Transverse colon (tissue), 4 donors: ENCODE data around the gene OR4C11. TPM values are rescaled to one million over a fixed set of nuclear protein-coding genes. Genes with fewer than 3 reads are reported as not detected.

ENCODE experiments used
- DNase-seq: peaks from one replicate; pipeline ENCODE4 v3.0.0-alpha.2; 2019
- H3K27ac ChIP-seq, 4 donors: fragments of 200-600 bp; sonication (generic); 2 replicates each; pipeline ENCODE4 v1.5.1; 2016 to 2018; ENCODE audit warnings: inconsistent platforms in 4 of 4
- H3K27me3 ChIP-seq: fragments of 200-600 bp; sonication (generic); 2 replicates; pipeline ENCODE4 v1.5.1; 2017; ENCODE audit warnings: inconsistent platforms
- H3K36me3 ChIP-seq, 4 donors: fragments of 200-600 bp; sonication (generic); 2 replicates each; pipeline ENCODE4 v1.5.1; 2017 to 2019; ENCODE audit warnings: inconsistent platforms in 4 of 4
- H3K4me1 ChIP-seq, 4 donors: fragments of 200-600 bp; sonication (generic); 2 replicates each; pipeline ENCODE4 v1.5.1; 2017 to 2020; ENCODE audit warnings: inconsistent platforms in 4 of 4
- H3K4me3 ChIP-seq, 4 donors: fragments of 200-600 bp; sonication (generic); 1 replicate in 1 of 4; 2 replicates in 3 of 4; pipeline versions ENCODE4 v1.5.1 to v1.6.1; 2017 to 2019; ENCODE audit warnings: inconsistent platforms in 4 of 4
- H3K9me3 ChIP-seq, 2 donors: fragments of 200-600 bp; sonication (generic); 2 replicates each; pipeline ENCODE4 v1.5.1; 2017 to 2019; ENCODE audit warnings: inconsistent platforms in 2 of 2
- EP300 ChIP-seq: sonication (generic); formaldehyde crosslinking; IDR thresholded peaks from one replicate; pipeline ENCODE4 v1.6.1; 2017; ENCODE audit warnings: antibody characterized with exemption, low read depth
- POLR2A ChIP-seq: fragments of 450-650 bp; IDR thresholded peaks from one replicate; pipeline ENCODE4 v1.6.1; 2016; ENCODE audit warnings: antibody characterized with exemption, mild to moderate bottlenecking, moderate library complexity
- POLR2AphosphoS5 ChIP-seq, 3 donors: sonication (generic); formaldehyde crosslinking; IDR thresholded peaks; one replicate each; pipeline ENCODE4 v1.6.1; 2016; ENCODE audit warnings: antibody characterized with exemption in 3 of 3
- WGBS, 2 donors: methylation state at CpG; one replicate each; pipeline ENCODE4 v1.1.5; 2018; ENCODE audit warnings: low coverage in 1 of 2; 5-methylcytosine and 5-hydroxymethylcytosine counted together
- in situ Hi-C, 4 donors: fragments of 200-750 bp; cut with MboI; loops; one replicate each; pipeline versions ENCODE4 v1.15.0 to v1.15.1; 2017; ENCODE audit warnings: low sequenced_read_pairs in 3 of 4, low pct_ligation_motif_present in 1 of 4, low pct_unique_long_range_greater_than_20kb in 1 of 4
- intact Hi-C: fragments of 100-400 bp; cut with DNase I; formaldehyde crosslinking; loops from one replicate; pipeline ENCODE4 v1.15.1; 2023; ENCODE audit warnings: low total_unique reads
- total RNA-seq, 4 donors: library from RNA; depleted of rRNA; stranded (reverse); fragments of >200 nt; gene quantifications; one replicate each; pipeline ENCODE4 v1.1.0, GENCODE V29; 2016
- TF ChIP-seq, protein P1 (sequence below), 5 experiments: fragments of 200-600 bp in 3 of 5; fragments of 450-650 bp in 2 of 5; sonication (generic) in 3 of 5; IDR thresholded peaks; 1 replicate in 2 of 5; 2 replicates in 3 of 5; pipeline ENCODE4 v1.5.1; 2016 to 2017; ENCODE audit warnings: antibody characterized with exemption in 5 of 5, inconsistent platforms in 3 of 5, mild to moderate bottlenecking in 2 of 5, moderate library complexity in 1 of 5

OR4C11 gene, protein sequence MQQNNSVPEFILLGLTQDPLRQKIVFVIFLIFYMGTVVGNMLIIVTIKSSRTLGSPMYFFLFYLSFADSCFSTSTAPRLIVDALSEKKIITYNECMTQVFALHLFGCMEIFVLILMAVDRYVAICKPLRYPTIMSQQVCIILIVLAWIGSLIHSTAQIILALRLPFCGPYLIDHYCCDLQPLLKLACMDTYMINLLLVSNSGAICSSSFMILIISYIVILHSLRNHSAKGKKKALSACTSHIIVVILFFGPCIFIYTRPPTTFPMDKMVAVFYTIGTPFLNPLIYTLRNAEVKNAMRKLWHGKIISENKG
- not detected for total RNA-seq

DNA sequence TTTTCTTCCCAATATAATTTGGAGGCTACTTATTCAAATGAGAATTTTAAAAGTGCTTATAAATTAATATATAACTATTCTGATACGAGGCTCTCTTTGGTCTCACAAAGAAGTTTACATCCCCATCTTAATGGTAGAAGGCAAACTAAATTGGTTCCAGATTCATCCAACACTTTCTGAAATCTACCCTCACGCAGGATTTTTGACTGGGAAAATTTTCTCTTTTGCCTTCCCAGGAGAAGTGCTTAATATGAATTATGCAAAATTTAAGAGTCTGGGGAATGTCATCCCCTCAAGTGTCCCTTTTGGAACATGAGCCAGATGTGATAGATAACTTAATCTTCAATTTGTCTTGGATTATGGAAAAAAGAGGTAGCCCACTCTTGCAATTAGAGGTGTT lies at the start of gene OR4C11:
TSS of gene OR4C11 (minus strand) at position 101 of the 400 bp plus-strand sequence. CDS start 3,272 bp downstream, outside the sequence.
- 47 to 68% methylated on average over 2 of the region's 2 CpGs for WGBS, 2 donors
- in situ Hi-C loops, result no loop called here

DNA sequence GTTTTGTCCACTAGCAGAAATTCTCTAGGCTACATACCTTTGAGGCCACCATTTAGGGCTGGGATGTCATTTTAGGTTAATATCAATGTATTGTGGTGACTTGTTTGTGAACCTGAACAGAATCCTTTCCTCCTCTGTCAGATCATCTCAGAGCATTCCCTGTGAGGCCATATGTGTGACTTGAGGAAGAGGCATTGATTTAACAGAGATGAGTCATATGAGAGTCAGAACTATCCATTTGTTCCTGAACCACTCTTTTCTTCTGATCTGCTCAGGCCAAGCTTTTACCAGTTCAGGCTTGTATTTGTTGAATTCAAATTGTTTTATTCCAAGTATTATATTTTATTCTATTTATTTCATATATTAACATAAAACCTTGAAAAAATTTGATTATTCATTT lies 47.7 kb upstream of the OR4C11 start:
- Histone ChIP-seq H3K4me3 (no peak overlapping the region), H3K27ac (no peak overlapping the region), H3K27me3 (no peaks in the 10 kb centered on the region), H3K9me3 (no peaks in the 10 kb centered on the region), H3K36me3 (no peaks in the 10 kb centered on the region), H3K4me1 (no peaks in the 10 kb centered on the region)
- TF ChIP-seq, protein P1, sequence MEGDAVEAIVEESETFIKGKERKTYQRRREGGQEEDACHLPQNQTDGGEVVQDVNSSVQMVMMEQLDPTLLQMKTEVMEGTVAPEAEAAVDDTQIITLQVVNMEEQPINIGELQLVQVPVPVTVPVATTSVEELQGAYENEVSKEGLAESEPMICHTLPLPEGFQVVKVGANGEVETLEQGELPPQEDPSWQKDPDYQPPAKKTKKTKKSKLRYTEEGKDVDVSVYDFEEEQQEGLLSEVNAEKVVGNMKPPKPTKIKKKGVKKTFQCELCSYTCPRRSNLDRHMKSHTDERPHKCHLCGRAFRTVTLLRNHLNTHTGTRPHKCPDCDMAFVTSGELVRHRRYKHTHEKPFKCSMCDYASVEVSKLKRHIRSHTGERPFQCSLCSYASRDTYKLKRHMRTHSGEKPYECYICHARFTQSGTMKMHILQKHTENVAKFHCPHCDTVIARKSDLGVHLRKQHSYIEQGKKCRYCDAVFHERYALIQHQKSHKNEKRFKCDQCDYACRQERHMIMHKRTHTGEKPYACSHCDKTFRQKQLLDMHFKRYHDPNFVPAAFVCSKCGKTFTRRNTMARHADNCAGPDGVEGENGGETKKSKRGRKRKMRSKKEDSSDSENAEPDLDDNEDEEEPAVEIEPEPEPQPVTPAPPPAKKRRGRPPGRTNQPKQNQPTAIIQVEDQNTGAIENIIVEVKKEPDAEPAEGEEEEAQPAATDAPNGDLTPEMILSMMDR (IDR thresholded peaks at IDR 0.05), result no peak
- TF ChIP-seq POLR2A (no peak), POLR2AphosphoS5 (IDR thresholded peaks at IDR 0.05) (no peak), EP300 (no peak)
- in situ Hi-C loops (loop anchor here in 1 of 4 donors (25.0 kb wide), 1 partner anchor 93 kb away; the partner anchor contains the start of genes OR4C15 and OR4C16), intact Hi-C loops (no loop called here)
- DNase-seq, result no peak

More for the DNA sequence above, at the start of gene OR4C11:
- Histone ChIP-seq H3K9me3 (no peaks in the 10 kb centered on the region), H3K4me3 (no peak within 1 kb of the TSS), H3K27me3 (no peaks in the 10 kb centered on the region), H3K4me1 (no peaks in the 10 kb centered on the region), H3K27ac (no peak within 1 kb of the TSS), H3K36me3 (no peaks in the 10 kb centered on the region)
- intact Hi-C loops, result no loop called here
- DNase-seq, result no peak
- TF ChIP-seq POLR2AphosphoS5 (IDR thresholded peaks at IDR 0.05) (no peak), EP300 (no peak), POLR2A (no peak)
- TF ChIP-seq, protein P1 (IDR thresholded peaks at IDR 0.05), result no peak

DNA sequence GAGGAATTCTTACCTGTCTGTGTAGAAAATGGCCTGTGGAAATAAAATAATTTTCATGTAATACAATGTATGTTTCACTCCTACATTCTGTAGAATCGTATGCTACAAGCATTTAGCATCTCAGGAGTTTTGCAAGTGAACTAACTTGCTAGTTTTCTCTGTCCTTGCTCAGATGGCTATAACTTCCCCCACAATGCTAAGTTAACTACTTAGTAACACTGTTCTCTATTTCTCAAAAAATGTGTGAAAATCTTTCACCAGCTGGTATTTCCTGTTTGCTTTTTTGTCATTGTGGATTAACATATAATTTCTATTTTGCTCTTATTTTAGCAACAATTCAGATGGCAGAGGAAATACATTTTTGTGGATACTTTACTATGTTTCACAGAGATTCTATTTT lies 45.1 kb upstream of the OR4C11 start:
- in situ Hi-C loops (loop anchor here in 1 of 4 donors (25.0 kb wide), 1 partner anchor 90 kb away; the partner anchor contains the start of genes OR4C15 and OR4C16), intact Hi-C loops (no loop called here)
- Histone ChIP-seq H3K9me3 (no peaks in the 10 kb centered on the region), H3K27me3 (no peaks in the 10 kb centered on the region), H3K36me3 (no peaks in the 10 kb centered on the region), H3K4me1 (no peaks in the 10 kb centered on the region), H3K27ac (no peak overlapping the region), H3K4me3 (no peak overlapping the region)
- WGBS, 2 donors, result 52 to 67% methylated on average over 1 of the region's 1 CpG
- TF ChIP-seq, protein P1 (IDR thresholded peaks at IDR 0.05), result no peak
- TF ChIP-seq POLR2A (no peak), EP300 (no peak), POLR2AphosphoS5 (IDR thresholded peaks at IDR 0.05) (no peak)
- DNase-seq, result no peak

DNA sequence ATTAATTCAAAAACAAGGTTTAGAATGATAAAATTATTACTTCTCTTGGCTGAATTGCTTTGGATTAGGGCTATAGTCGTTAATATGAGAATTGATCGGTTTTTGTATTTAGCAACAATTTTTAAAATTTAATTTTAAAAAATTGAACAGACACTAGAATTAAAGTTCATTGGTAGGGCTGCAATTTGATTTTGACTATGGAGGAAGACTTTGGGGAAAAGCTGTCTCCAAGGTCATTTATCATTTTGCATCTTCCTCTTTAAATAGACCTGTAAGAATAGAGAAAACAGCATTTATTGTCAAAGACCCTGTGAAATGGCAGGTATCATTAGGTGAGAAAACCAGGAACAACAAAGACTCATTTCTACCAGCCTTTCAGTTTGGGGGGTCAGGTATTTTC lies 40.6 kb upstream of the OR4C11 start, which contains the start of gene OR4S2:
TSS of gene OR4S2 (plus strand) at position 301 of the 400 bp plus-strand sequence. CDS start 2,577 bp downstream, outside the sequence.
- Histone ChIP-seq H3K4me1 (no peaks in the 10 kb centered on the region), H3K36me3 (no peaks in the 10 kb centered on the region), H3K27me3 (no peaks in the 10 kb centered on the region), H3K4me3 (no peak within 1 kb of the TSS), H3K9me3 (no peaks in the 10 kb centered on the region), H3K27ac (no peak within 1 kb of the TSS)
- intact Hi-C loops, result no loop called here
- in situ Hi-C loops, result no loop called here
- TF ChIP-seq, protein P1 (IDR thresholded peaks at IDR 0.05), result no peak
- TF ChIP-seq POLR2AphosphoS5 (IDR thresholded peaks at IDR 0.05) (no peak), POLR2A (no peak), EP300 (no peak)
- DNase-seq, result no peak
- 78 to 84% methylated on average over 2 of the region's 2 CpGs for WGBS, 2 donors
